ENCODE measurements around the gene APBA3. TPM values are rescaled to one million over a fixed set of nuclear protein-coding genes. Genes with fewer than 3 reads are reported as not detected.

The APBA3 gene
- polyA plus RNA-seq, 1 donor (not counting 4 experiments of a cell fraction or from before 2014, with no cell fraction given): 6.7 TPM

GRCh38 chr19:3790209-3790734, 28.8 kb upstream of the APBA3 start:
- dilution Hi-C loops (cut with MboI; ENCODE audit: extremely low pct_ligation_motif_present, low sequenced_read_pairs): no loop called here
- no peak for DNase-seq (ENCODE audit: low read depth, low spot score)

GRCh38 chr19:3788996-3789778, 27.7 kb upstream of the APBA3 start:
- Histone ChIP-seq H3K27me3 (ENCODE audit: control insufficient read depth, extremely low read depth, insufficient read depth, low read length) (peaks cover 40% of the 10 kb centered on the region), H3K9ac (ENCODE audit: control insufficient read depth, extremely low read depth, insufficient read depth, low read length) (no peak overlapping the region), H3K27ac (ENCODE audit: control insufficient read depth, insufficient read depth, low read length) (no peak overlapping the region), H3K4me1 (ENCODE audit: control insufficient read depth, extremely low read depth, insufficient read depth, low read length) (no peaks in the 10 kb centered on the region), H3K9me3 (ENCODE audit: control insufficient read depth, low read depth, low read length) (no peaks in the 10 kb centered on the region), H3K9me1 (ENCODE audit: control insufficient read depth, extremely low read depth, insufficient read depth, low read length) (no peaks in the 10 kb centered on the region), H3K36me3 (ENCODE audit: control insufficient read depth in 2 of 2, extremely low read depth in 1 of 2, insufficient read depth in 2 of 2, low read length in 2 of 2) (no peaks in the 10 kb centered on the region), H2AFZ (ENCODE audit: control insufficient read depth, low read length) (no peak overlapping the region), H4K20me1 (ENCODE audit: control insufficient read depth, extremely low read depth, insufficient read depth, low read length) (no peaks in the 10 kb centered on the region), H3K79me2 (ENCODE audit: control insufficient read depth, insufficient read depth, low read length) (no peaks in the 10 kb centered on the region), H3K4me3 (ENCODE audit: control insufficient read depth in 2 of 3, extremely low read depth in 1 of 3, insufficient read depth in 2 of 3, low read depth in 1 of 3, low read length in 3 of 3) (no peak overlapping the region), H3K4me2 (ENCODE audit: control insufficient read depth, extremely low read depth, insufficient read depth, low read depth, low read length) (no peak overlapping the region)
- no peak for TF ChIP-seq CTCF (optimal IDR thresholded peaks at IDR 0.05 in 1 of 3, IDR thresholded peaks at IDR 0.05 in 1 of 3, conservative IDR thresholded peaks at IDR 0.05 in 1 of 3; ENCODE audit: extremely low read depth in 1 of 3, insufficient read depth in 2 of 3, low read length in 3 of 3)
- no peak for TF ChIP-seq EZH2 (IDR thresholded peaks at IDR 0.05; ENCODE audit: low read length)
- FAIRE-seq (no peak), DNase-seq (ENCODE audit: low read depth, low spot score) (no peak)
- dilution Hi-C loops (cut with MboI; ENCODE audit: extremely low pct_ligation_motif_present, low sequenced_read_pairs): no loop called here

More at GRCh38 chr19:3790209-3790734, 28.8 kb upstream of the APBA3 start:
- Histone ChIP-seq H3K9me1 (ENCODE audit: control insufficient read depth, extremely low read depth, insufficient read depth, low read length) (no peaks in the 10 kb centered on the region), H3K27ac (ENCODE audit: control insufficient read depth, insufficient read depth, low read length) (no peak overlapping the region), H3K4me3 (ENCODE audit: control insufficient read depth in 2 of 3, extremely low read depth in 1 of 3, insufficient read depth in 2 of 3, low read depth in 1 of 3, low read length in 3 of 3) (no peak overlapping the region), H3K4me2 (ENCODE audit: control insufficient read depth, extremely low read depth, insufficient read depth, low read depth, low read length) (no peak overlapping the region), H3K36me3 (ENCODE audit: control insufficient read depth in 2 of 2, extremely low read depth in 1 of 2, insufficient read depth in 2 of 2, low read length in 2 of 2) (no peaks in the 10 kb centered on the region), H2AFZ (ENCODE audit: control insufficient read depth, low read length) (no peak overlapping the region), H3K9ac (ENCODE audit: control insufficient read depth, extremely low read depth, insufficient read depth, low read length) (no peak overlapping the region), H4K20me1 (ENCODE audit: control insufficient read depth, extremely low read depth, insufficient read depth, low read length) (no peaks in the 10 kb centered on the region), H3K27me3 (ENCODE audit: control insufficient read depth, extremely low read depth, insufficient read depth, low read length) (peaks cover 30% of the 10 kb centered on the region), H3K9me3 (ENCODE audit: control insufficient read depth, low read depth, low read length) (no peaks in the 10 kb centered on the region), H3K79me2 (ENCODE audit: control insufficient read depth, insufficient read depth, low read length) (no peaks in the 10 kb centered on the region), H3K4me1 (ENCODE audit: control insufficient read depth, extremely low read depth, insufficient read depth, low read length) (no peaks in the 10 kb centered on the region)
- TF ChIP-seq EZH2 (IDR thresholded peaks at IDR 0.05; ENCODE audit: low read length) (no peak), CTCF (optimal IDR thresholded peaks at IDR 0.05 in 1 of 3, IDR thresholded peaks at IDR 0.05 in 1 of 3, conservative IDR thresholded peaks at IDR 0.05 in 1 of 3; ENCODE audit: extremely low read depth in 1 of 3, insufficient read depth in 2 of 3, low read length in 3 of 3) (no peak)
- FAIRE-seq: no peak
